ENCODE measurements around the gene CORO1C. TPM values are rescaled to one million over a fixed set of nuclear protein-coding genes. Genes with fewer than 3 reads are reported as not detected.

CORO1C gene
- total and polyA plus RNA-seq, 9 of the 15 experiments (the other 6 are each of a cell fraction or from before 2014, with no cell fraction given), result 55.2 to 280 (median 150) TPM

GRCh38 chr12:108734200-108734906, 3.0 kb upstream of the CORO1C start (continued):
- TF ChIP-seq ZNF12 (CRISPR knock-in tag; IDR thresholded peaks at IDR 0.05), result no peak
- peak; percentile 59; the same call in 1 of the 2 replicates for TF ChIP-seq CREM (IDR thresholded peaks at IDR 0.05; ENCODE audit: low read depth)
- no peak for TF ChIP-seq DACH1 (IDR thresholded peaks at IDR 0.05; ENCODE audit: partially characterized antibody)
- no peak for TF ChIP-seq KLF13 (tag; IDR thresholded peaks at IDR 0.05; ENCODE audit: borderline replicate concordance, low read depth)
- TF ChIP-seq PBX2 (CRISPR knock-in tag; IDR thresholded peaks at IDR 0.05; ENCODE audit: low read depth), result no peak
- TF ChIP-seq PBX2 (tag; conservative IDR thresholded peaks at IDR 0.05; ENCODE audit: low read depth), result 0 out of 2 replicates have a peak, but pooled peaks have one; percentile 53
- TF ChIP-seq MYBL2 (IDR thresholded peaks at IDR 0.05; ENCODE audit: low read depth), result peak; percentile 86
- TF ChIP-seq MYBL2 (CRISPR knock-in tag; IDR thresholded peaks at IDR 0.05; ENCODE audit: borderline replicate concordance), result no peak
- peak; percentile 69 for TF ChIP-seq MEIS2 (IDR thresholded peaks at IDR 0.05; ENCODE audit: partially characterized antibody)
- TF ChIP-seq TEAD1 (CRISPR knock-in tag; IDR thresholded peaks at IDR 0.05), result peak in 1 of 2 experiments; percentile 45; a peak in 1 of 4 replicates
- TF ChIP-seq C11orf30 (IDR thresholded peaks at IDR 0.05; ENCODE audit: low read depth), result peak; percentile 47; the same call in 1 of the 2 replicates
- TF ChIP-seq ZNF583 (CRISPR knock-in tag; IDR thresholded peaks at IDR 0.05), result no peak
- no peak for TF ChIP-seq ZBTB7A (IDR thresholded peaks at IDR 0.05; ENCODE audit: borderline replicate concordance, control insufficient read depth, low read depth, low read length)
- 0 out of 2 replicates have a peak, but pooled peaks have one; percentile 8 for TF ChIP-seq FOXP1 (CRISPR knock-in tag; IDR thresholded peaks at IDR 0.05)
- peak; percentile 86 for TF ChIP-seq FOXM1 (IDR thresholded peaks at IDR 0.05; ENCODE audit: low read depth)
- TF ChIP-seq FOXM1 (CRISPR knock-in tag; IDR thresholded peaks at IDR 0.05; ENCODE audit: low read depth), result no peak
- TF ChIP-seq PRDM10 (IDR thresholded peaks at IDR 0.05; ENCODE audit: partially characterized antibody), result peak; percentile 10
- peak; percentile 38; the same call in 1 of the 2 replicates for TF ChIP-seq SOX6 (IDR thresholded peaks at IDR 0.05)
- TF ChIP-seq RAD51 (IDR thresholded peaks at IDR 0.05; ENCODE audit: borderline replicate concordance, low read depth), result 0 out of 2 replicates have a peak, but pooled peaks have one; percentile 48
- 0 out of 2 replicates have a peak, but pooled peaks have one; percentile 17 for TF ChIP-seq ARID1B (IDR thresholded peaks at IDR 0.05)
- peak; percentile 25; the same call in 1 of the 2 replicates for TF ChIP-seq ATF7 (IDR thresholded peaks at IDR 0.05)
- TF ChIP-seq RBM15 (IDR thresholded peaks at IDR 0.05; ENCODE audit: insufficient read depth, low read length), result no peak
- no peak for TF ChIP-seq ZNF586 (CRISPR knock-in tag; conservative IDR thresholded peaks at IDR 0.05)
